ENCODE data around the gene C15orf39.

The C15orf39 gene

DNA sequence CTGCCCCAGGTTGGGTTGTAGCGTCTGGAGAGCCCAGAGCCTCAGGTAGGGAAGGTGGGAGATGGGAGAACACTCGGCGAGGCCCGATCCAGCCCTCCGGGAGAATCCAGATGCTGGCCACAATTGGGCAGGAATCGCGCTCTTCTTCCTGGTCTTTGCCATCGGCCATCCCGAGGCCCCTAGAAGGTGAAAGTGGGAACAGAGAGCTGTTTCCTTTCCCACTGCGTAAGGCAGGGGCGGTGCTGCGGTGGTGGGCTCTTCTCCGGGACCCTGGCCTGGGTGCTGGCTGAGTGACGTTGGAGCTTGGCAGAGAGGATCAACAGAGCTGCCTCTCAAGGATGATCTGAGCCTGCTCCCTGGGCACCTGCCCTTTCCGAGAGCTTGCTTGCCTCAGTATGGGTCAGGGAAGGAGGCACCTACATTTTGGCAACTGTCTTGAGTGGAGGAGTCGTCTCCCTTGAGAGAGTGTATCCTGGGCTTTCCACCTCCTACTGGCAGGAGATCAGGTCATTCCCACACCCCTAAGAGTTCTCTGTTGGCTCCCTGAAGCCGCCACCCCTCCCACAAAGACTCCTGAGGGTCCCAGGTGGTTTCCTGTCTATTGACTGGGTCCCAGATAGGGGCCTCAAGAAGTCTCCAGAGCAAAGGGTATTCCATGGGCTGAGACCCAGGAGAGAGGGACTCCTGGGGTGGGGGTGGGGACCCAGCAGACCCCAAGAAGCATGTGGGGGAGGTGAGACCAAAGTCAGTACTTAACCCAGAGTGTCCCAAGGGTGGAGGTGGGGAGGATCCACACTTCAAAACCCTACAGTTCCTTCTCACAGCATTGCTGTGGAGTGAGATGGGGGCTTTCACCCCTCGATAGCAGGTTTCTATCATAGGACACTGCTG, 1.6 kb downstream of the C15orf39 start:
- no peak for DNase-seq (ENCODE audit: low read depth, low spot score)
- Histone ChIP-seq H3K27ac (no peak overlapping the region), H3K36me3 (ENCODE audit: insufficient read depth, low read length) (peaks cover 23% of the 10 kb centered on the region; the same call in 1 of the 2 replicates), H3K9me3 (ENCODE audit: low read depth, low read length) (no peaks in the 10 kb centered on the region), H3K4me3 (peak overlapping the region; percentile 94), H3K9ac (ENCODE audit: insufficient read length) (peak overlapping the region; percentile 94)
- no peak for TF ChIP-seq EZH2 (IDR thresholded peaks at IDR 0.05)
- TF ChIP-seq FOXP2 (optimal IDR thresholded peaks at IDR 0.05; ENCODE audit: control extremely low read depth, extremely low read length, insufficient read depth): no peak
- no peak for TF ChIP-seq POLR2AphosphoS5 (IDR thresholded peaks at IDR 0.05; ENCODE audit: borderline replicate concordance, low read depth, low read length)

DNA sequence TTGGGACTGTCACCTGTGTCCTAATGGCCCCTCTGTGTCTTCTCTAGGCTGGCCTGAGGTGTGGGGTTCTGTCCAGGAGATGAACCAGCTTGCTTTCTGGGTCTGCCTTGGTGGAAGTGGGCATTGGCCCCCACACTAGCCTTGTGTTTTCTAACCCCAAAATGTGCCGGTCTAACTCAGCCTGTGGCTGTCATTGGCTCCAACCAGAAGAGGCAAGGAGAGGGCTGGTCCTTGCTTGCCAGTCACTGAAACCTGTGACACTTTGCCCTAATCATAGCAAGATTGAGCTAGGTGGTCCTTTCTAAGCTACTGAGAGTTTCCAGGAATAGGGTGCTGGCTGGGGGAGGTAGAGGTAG, 2.2 kb downstream of the C15orf39 start:
- Histone ChIP-seq H3K27ac (no peak overlapping the region), H3K9ac (ENCODE audit: insufficient read length) (peak overlapping the region; percentile 94)

DNA sequence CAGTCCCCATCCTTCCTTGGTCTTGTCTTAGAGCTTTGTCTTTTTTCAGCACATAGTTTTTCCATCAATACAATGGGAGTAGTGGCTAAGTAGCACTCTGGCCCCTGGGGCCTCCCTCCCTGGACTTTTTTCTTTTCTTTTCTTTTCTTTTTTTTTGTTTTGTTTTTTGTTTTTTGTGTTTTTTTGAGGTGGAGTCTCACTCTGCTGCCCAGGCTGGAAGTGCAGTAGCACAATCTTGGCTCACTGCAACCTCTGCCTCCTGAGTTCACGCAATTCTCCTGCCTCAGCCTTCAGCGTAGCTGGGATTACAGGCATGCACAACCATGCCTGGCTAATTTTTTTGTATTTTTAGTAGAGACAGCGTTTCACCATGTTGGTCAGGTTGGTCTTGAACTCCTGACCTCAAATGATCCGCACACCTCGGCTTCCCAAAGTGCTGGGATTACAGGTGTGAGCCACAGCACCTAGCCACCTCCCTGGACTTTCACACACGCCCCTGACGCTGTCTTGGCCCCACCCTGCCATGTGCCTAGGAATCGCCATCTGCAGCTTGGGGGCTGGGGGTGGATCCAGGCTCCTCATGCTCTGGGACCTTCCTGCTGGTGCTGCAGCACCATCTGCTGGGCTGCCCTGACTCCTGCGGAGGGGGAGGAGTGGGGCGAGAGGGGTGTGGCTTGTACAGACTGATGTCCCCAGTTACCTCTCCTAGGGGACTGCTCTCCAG, 2.8 kb downstream of the C15orf39 start:
- DNase-seq (ENCODE audit: low read depth, low spot score): peak; percentile 39
- no peaks in the 10 kb centered on the region for H3K9me3 ChIP-seq (ENCODE audit: low read depth, low read length)
- TF ChIP-seq FOXP2 (optimal IDR thresholded peaks at IDR 0.05; ENCODE audit: control extremely low read depth, extremely low read length, insufficient read depth) (peak; percentile 58), POLR2AphosphoS5 (IDR thresholded peaks at IDR 0.05; ENCODE audit: borderline replicate concordance, low read depth, low read length) (no peak)
- H3K9ac ChIP-seq (ENCODE audit: insufficient read length): no peak overlapping the region
- H3K27ac ChIP-seq: peak overlapping the region; percentile 25; the same call in 1 of the 2 replicates
- H3K36me3 ChIP-seq (ENCODE audit: insufficient read depth, low read length): peaks cover 35% of the 10 kb centered on the region
- peak overlapping the region; percentile 94 for H3K4me3 ChIP-seq

More for the DNA sequence above, 2.2 kb downstream of the C15orf39 start:
- no peak for DNase-seq (ENCODE audit: low read depth, low spot score)
- Histone ChIP-seq H3K36me3 (ENCODE audit: insufficient read depth, low read length) (peaks cover 29% of the 10 kb centered on the region), H3K4me3 (peak overlapping the region; percentile 94), H3K9me3 (ENCODE audit: low read depth, low read length) (no peaks in the 10 kb centered on the region)
- no peak for TF ChIP-seq FOXP2 (optimal IDR thresholded peaks at IDR 0.05; ENCODE audit: control extremely low read depth, extremely low read length, insufficient read depth)
- TF ChIP-seq EZH2 (IDR thresholded peaks at IDR 0.05): no peak
- TF ChIP-seq POLR2AphosphoS5 (IDR thresholded peaks at IDR 0.05; ENCODE audit: borderline replicate concordance, low read depth, low read length): no peak

DNA sequence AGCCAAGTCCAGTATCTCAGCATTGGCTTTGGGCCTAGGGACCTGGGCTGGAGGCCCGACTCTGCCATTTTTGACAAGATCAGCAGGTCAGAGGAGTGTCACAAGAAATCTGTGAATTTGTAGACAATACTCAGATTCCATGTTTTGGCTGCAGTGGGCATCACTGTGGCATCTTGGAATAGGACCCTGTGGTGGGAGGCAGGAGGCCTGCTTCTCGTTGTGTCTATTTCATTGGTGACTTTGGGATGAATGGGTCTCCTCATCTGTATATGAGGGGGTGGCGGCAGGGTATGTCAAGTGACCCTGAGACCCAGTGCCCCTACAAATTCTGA, 3.3 kb downstream of the C15orf39 start:
- H3K4me3 ChIP-seq: no peak overlapping the region

DNA sequence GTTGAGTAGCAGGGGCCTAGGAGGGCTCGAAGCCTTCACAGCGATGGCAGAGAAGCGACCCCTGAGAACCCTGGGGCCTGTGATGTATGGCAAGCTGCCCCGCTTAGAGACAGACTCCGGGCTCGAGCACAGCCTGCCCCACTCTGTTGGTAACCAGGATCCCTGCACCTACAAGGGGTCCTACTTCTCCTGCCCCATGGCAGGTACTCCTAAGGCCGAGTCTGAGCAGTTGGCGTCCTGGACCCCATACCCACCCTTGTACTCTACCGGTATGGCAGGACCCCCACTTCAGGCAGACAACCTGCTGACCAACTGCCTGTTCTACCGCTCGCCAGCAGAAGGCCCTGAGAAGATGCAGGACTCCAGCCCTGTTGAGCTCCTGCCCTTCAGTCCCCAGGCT, 4.3 kb downstream of the C15orf39 start:
- no peak for TF ChIP-seq POLR2AphosphoS5 (IDR thresholded peaks at IDR 0.05; ENCODE audit: borderline replicate concordance, low read depth, low read length)
- no peak for TF ChIP-seq FOXP2 (optimal IDR thresholded peaks at IDR 0.05; ENCODE audit: control extremely low read depth, extremely low read length, insufficient read depth)
- TF ChIP-seq EZH2 (IDR thresholded peaks at IDR 0.05): no peak
- no peak overlapping the region for H3K4me3 ChIP-seq

More for the DNA sequence above, 3.3 kb downstream of the C15orf39 start:
- DNase-seq (ENCODE audit: low read depth, low spot score): no peak
- no peak overlapping the region for H3K27ac ChIP-seq
- TF ChIP-seq POLR2AphosphoS5 (IDR thresholded peaks at IDR 0.05; ENCODE audit: borderline replicate concordance, low read depth, low read length): no peak
- TF ChIP-seq EZH2 (IDR thresholded peaks at IDR 0.05): no peak
- TF ChIP-seq FOXP2 (optimal IDR thresholded peaks at IDR 0.05; ENCODE audit: control extremely low read depth, extremely low read length, insufficient read depth): no peak
- H3K36me3 ChIP-seq (ENCODE audit: insufficient read depth, low read length): peaks cover 41% of the 10 kb centered on the region
- no peaks in the 10 kb centered on the region for H3K9me3 ChIP-seq (ENCODE audit: low read depth, low read length)
- H3K9ac ChIP-seq (ENCODE audit: insufficient read length): no peak overlapping the region

DNA sequence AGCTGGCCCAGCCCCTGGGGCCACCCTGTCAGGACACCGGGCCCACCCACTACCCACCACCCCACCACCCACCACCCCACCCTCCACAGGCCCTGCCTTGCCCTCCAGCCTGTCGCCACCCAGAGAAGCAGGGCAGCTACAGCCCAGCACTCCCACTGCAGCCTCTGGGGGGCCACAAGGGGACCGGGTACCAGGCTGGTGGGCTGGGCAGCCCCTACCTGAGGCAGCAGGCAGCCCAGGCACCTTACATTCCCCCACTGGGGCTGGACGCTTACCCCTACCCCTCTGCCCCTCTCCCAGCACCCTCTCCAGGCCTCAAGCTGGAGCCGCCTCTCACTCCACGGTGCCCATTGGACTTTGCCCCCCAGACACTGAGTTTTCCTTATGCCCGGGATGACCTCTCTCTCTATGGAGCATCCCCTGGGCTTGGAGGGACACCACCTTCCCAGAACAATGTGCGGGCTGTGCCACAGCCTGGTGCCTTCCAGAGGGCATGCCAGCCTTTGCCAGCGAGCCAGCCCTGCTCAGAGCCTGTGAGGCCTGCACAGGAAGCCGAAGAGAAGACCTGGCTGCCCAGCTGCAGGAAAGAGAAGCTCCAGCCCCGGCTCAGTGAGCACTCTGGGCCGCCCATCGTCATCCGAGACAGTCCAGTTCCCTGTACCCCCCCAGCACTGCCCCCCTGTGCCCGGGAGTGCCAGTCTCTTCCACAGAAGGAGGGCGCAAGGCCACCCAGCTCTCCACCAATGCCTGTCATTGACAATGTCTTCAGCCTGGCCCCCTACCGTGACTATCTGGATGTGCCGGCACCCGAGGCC, 5.3 kb downstream of the C15orf39 start:
- TF ChIP-seq FOXP2 (optimal IDR thresholded peaks at IDR 0.05; ENCODE audit: control extremely low read depth, extremely low read length, insufficient read depth): no peak
- no peak for TF ChIP-seq EZH2 (IDR thresholded peaks at IDR 0.05)
- no peak for TF ChIP-seq POLR2AphosphoS5 (IDR thresholded peaks at IDR 0.05; ENCODE audit: borderline replicate concordance, low read depth, low read length)
- no peak for DNase-seq (ENCODE audit: low read depth, low spot score)
- no peak overlapping the region for H3K27ac ChIP-seq
- no peak overlapping the region for H3K4me3 ChIP-seq
- H3K9me3 ChIP-seq (ENCODE audit: low read depth, low read length): no peaks in the 10 kb centered on the region
- H3K36me3 ChIP-seq (ENCODE audit: insufficient read depth, low read length): peaks cover 60% of the 10 kb centered on the region
- H3K9ac ChIP-seq (ENCODE audit: insufficient read length): no peak overlapping the region

More for the DNA sequence above, 4.3 kb downstream of the C15orf39 start:
- Histone ChIP-seq H3K9me3 (ENCODE audit: low read depth, low read length) (no peaks in the 10 kb centered on the region), H3K27ac (no peak overlapping the region), H3K9ac (ENCODE audit: insufficient read length) (no peak overlapping the region), H3K36me3 (ENCODE audit: insufficient read depth, low read length) (peaks cover 50% of the 10 kb centered on the region)
- DNase-seq (ENCODE audit: low read depth, low spot score): no peak

DNA sequence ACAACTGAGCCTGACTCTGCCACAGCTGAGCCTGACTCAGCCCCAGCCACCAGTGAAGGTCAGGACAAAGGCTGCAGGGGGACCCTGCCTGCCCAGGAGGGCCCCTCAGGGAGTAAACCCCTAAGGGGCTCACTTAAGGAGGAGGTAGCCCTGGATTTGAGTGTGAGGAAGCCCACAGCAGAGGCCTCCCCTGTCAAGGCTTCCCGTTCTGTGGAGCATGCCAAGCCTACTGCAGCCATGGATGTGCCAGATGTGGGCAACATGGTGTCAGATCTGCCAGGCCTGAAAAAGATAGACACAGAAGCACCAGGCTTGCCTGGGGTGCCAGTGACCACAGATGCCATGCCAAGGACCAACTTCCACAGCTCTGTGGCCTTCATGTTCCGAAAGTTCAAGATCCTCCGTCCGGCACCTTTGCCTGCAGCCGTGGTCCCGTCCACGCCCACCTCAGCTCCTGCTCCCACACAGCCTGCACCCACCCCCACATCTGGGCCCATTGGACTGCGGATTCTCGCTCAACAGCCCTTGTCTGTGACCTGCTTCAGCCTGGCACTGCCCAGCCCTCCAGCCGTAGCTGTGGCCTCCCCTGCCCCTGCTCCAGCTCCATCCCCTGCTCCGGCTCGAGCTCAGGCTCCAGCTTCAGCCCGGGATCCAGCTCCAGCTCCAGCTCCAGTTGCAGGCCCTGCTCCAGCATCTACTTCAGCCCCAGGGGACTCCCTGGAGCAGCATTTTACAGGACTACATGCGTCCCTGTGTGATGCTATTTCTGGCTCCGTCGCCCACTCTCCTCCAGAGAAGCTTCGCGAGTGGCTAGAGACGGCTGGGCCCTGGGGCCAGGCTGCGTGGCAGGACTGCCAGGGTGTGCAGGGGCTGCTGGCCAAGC, 6.2 kb downstream of the C15orf39 start:
- TF ChIP-seq FOXP2 (optimal IDR thresholded peaks at IDR 0.05; ENCODE audit: control extremely low read depth, extremely low read length, insufficient read depth): no peak
- TF ChIP-seq EZH2 (IDR thresholded peaks at IDR 0.05): no peak
- H3K9ac ChIP-seq (ENCODE audit: insufficient read length): no peak overlapping the region
- peaks cover 64% of the 10 kb centered on the region for H3K36me3 ChIP-seq (ENCODE audit: insufficient read depth, low read length)
- no peaks in the 10 kb centered on the region for H3K9me3 ChIP-seq (ENCODE audit: low read depth, low read length)
- H3K4me3 ChIP-seq: no peak overlapping the region
- H3K27ac ChIP-seq: no peak overlapping the region
- no peak for DNase-seq (ENCODE audit: low read depth, low spot score)

Data from SK-N-MC (cell line).